IMR-90 (cell line): Measurements from ENCODE around the gene TNRC6C. TPM values are rescaled to one million over a fixed set of nuclear protein-coding genes. Genes with fewer than 3 reads are reported as not detected.

Source experiments
- ATAC-seq: fragments of 200-7000 bp; cut with Tn5 transposase; 2 replicates; pipeline ENCODE4 v1.9.1; 2020; ENCODE audit warnings: low read depth, mild to moderate bottlenecking, moderate library complexity
- BruUV-seq: library from RNA; stranded (reverse); fragments of 400-500 nt; replicated peaks from 2 replicates; lab custom pipeline; 2021; lab: Mats Ljungman, UMichigan
- CTCF ChIA-PET: fragments of 300-600 bp; formaldehyde crosslinking; extraction: SDS; loops from one replicate; lab custom pipeline; 2021; ENCODE audit warnings: antibody characterized with exemption; lab: Yijun Ruan, JAX
- POLR2A ChIA-PET: fragments of 300-600 bp; sonication (Branson Sonifier 250); formaldehyde crosslinking; loops from one replicate; lab custom pipeline; 2022; ENCODE audit warnings: antibody characterized with exemption; ENCODE audit not compliant: unreplicated experiment; lab: Charles Lee
- DNase-seq: peaks from one replicate; pipeline ENCODE4 v3.0.0; 2013
- H2AFZ ChIP-seq: replicated peaks from 2 replicates; pipeline ENCODE3; 2013; ENCODE audit warnings: low read length, mild to moderate bottlenecking; ENCODE audit not compliant: poor library complexity
- H2AK5ac ChIP-seq: 2 replicates; pipeline ENCODE4 v1.6.1; 2013; ENCODE audit warnings: low read depth, low read length, inconsistent platforms
- H2AK9ac ChIP-seq: replicated peaks from 2 replicates; pipeline ENCODE3; 2013; ENCODE audit warnings: mild to moderate bottlenecking, low read depth, low read length, moderate library complexity; ENCODE audit not compliant: poor library complexity
- H2BK120ac ChIP-seq: 2 replicates; pipeline ENCODE4 v1.6.1; 2013; ENCODE audit warnings: low read depth, low read length, inconsistent platforms
- H2BK15ac ChIP-seq: 3 replicates; pipeline ENCODE4 v1.6.1; 2013; ENCODE audit warnings: low read depth, low read length, inconsistent platforms
- H2BK20ac ChIP-seq: 2 replicates; pipeline ENCODE4 v1.6.1; 2013; ENCODE audit warnings: low read depth, mild to moderate bottlenecking, inconsistent platforms, low read length, moderate library complexity
- H2BK5ac ChIP-seq: 2 replicates; pipeline ENCODE4 v1.6.1; 2013; ENCODE audit warnings: mild to moderate bottlenecking, low read depth, low read length, inconsistent platforms; ENCODE audit not compliant: poor library complexity, severe bottlenecking
- H3K14ac ChIP-seq: replicated peaks from 2 replicates; pipeline ENCODE4 v1.6.1; 2013; ENCODE audit warnings: low read depth, low read length, inconsistent platforms
- H3K18ac ChIP-seq: 2 replicates; pipeline ENCODE4 v1.6.1; 2013; ENCODE audit warnings: low read depth, low read length, control low read depth
- H3K23ac ChIP-seq: 2 replicates; pipeline ENCODE4 v1.6.1; 2013; ENCODE audit warnings: low read depth, low read length, inconsistent platforms
- H3K27ac ChIP-seq: 2 replicates; pipeline ENCODE4 v1.5.1; 2013; ENCODE audit warnings: mild to moderate bottlenecking, control low read depth, low read length; ENCODE audit not compliant: insufficient read depth
- H3K27me3 ChIP-seq: 2 replicates; pipeline ENCODE4 v1.6.1; 2013; ENCODE audit warnings: low read length; ENCODE audit not compliant: control insufficient read depth, insufficient read depth
- H3K36me3 ChIP-seq: 2 replicates; pipeline ENCODE4 v1.6.1; 2013; ENCODE audit warnings: low read length, mixed read lengths; ENCODE audit not compliant: control insufficient read depth, insufficient read depth
- H3K4ac ChIP-seq: 2 replicates; pipeline ENCODE4 v1.6.1; 2013; ENCODE audit warnings: low read depth, low read length, inconsistent platforms
- H3K4me1 ChIP-seq: 2 replicates; pipeline ENCODE4 v1.6.1; 2013; ENCODE audit warnings: low read length, mixed read lengths; ENCODE audit not compliant: control insufficient read depth, insufficient read depth
- H3K4me2 ChIP-seq: 2 replicates; pipeline ENCODE4 v1.6.1; 2013; ENCODE audit warnings: low read depth, mild to moderate bottlenecking, control low read depth, low read length, moderate library complexity
- H3K4me3 ChIP-seq: 2 replicates; pipeline ENCODE4 v1.5.1; 2013; ENCODE audit warnings: low read depth, mild to moderate bottlenecking, control low read depth, low read length, moderate library complexity; ENCODE audit not compliant: insufficient read depth
- H3K56ac ChIP-seq: 2 replicates; pipeline ENCODE4 v1.6.1; 2013; ENCODE audit warnings: low read length, inconsistent platforms; ENCODE audit not compliant: insufficient read depth; ENCODE audit errors: extremely low read depth
- H3K79me1 ChIP-seq, 2 experiments: 2 replicates each; pipeline ENCODE4 v1.6.1; 2013; ENCODE audit warnings: low read length in 2 of 2, inconsistent platforms in 1 of 2, low read depth in 1 of 2
- H3K9ac ChIP-seq: 2 replicates; pipeline ENCODE4 v1.6.1; 2013; ENCODE audit warnings: low read depth, low read length, control low read depth
- H3K9me1 ChIP-seq: 2 replicates; pipeline ENCODE4 v1.6.1; 2013; ENCODE audit warnings: low read length, inconsistent platforms; ENCODE audit not compliant: insufficient read depth
- H3K9me3 ChIP-seq: 2 replicates; pipeline ENCODE4 v1.6.1; 2013; ENCODE audit warnings: low read length; ENCODE audit not compliant: control insufficient read depth, insufficient read depth
- H4K20me1 ChIP-seq: 2 replicates; pipeline ENCODE4 v1.6.1; 2013; ENCODE audit warnings: low read length, inconsistent platforms; ENCODE audit not compliant: insufficient read depth
- H4K5ac ChIP-seq: 2 replicates; pipeline ENCODE4 v1.6.1; 2013; ENCODE audit warnings: mild to moderate bottlenecking, low read depth, low read length, control low read depth
- H4K8ac ChIP-seq, 2 experiments: 2 replicates each; pipeline ENCODE4 v1.6.1; 2013; ENCODE audit warnings: low read depth in 2 of 2, low read length in 2 of 2, control low read depth in 1 of 2, inconsistent platforms in 1 of 2
- H4K91ac ChIP-seq: 2 replicates; pipeline ENCODE4 v1.6.1; 2013; ENCODE audit warnings: low read depth, low read length, inconsistent platforms; ENCODE audit not compliant: insufficient read depth
- BHLHE40 ChIP-seq: fragments of 150-350 bp; IDR thresholded peaks from 2 replicates; pipeline ENCODE4 v1.6.1; 2016; ENCODE audit warnings: mild to moderate bottlenecking, low read depth, low read length
- CEBPB ChIP-seq: IDR thresholded peaks from 2 replicates; pipeline ENCODE4 v1.6.1; 2012; ENCODE audit warnings: low read depth, low read length, improper control_type of control experiment
- CHD1 ChIP-seq: IDR thresholded peaks from 2 replicates; pipeline ENCODE4 v1.6.1; 2012; ENCODE audit warnings: low read depth, low read length, improper control_type of control experiment
- CTCF ChIP-seq: conservative IDR thresholded peaks from 2 replicates; pipeline ENCODE4 v1.5.1; 2012; ENCODE audit warnings: mild to moderate bottlenecking, low read depth, low read length, improper control_type of control experiment
- ELK1 ChIP-seq: fragments of 150-350 bp; IDR thresholded peaks from 2 replicates; pipeline ENCODE4 v1.6.1; 2016; ENCODE audit warnings: low read depth, mild to moderate bottlenecking, low read length, moderate library complexity, borderline replicate concordance
- MXI1 ChIP-seq: IDR thresholded peaks from 2 replicates; pipeline ENCODE4 v1.6.1; 2012; ENCODE audit warnings: low read depth, mild to moderate bottlenecking, low read length, moderate library complexity, borderline replicate concordance
- RCOR1 ChIP-seq: IDR thresholded peaks from 2 replicates; pipeline ENCODE4 v1.6.1; 2012; ENCODE audit warnings: mild to moderate bottlenecking, low read length, improper control_type of control experiment; ENCODE audit not compliant: insufficient replicate concordance
- SMC3 ChIP-seq: fragments of 150-350 bp; IDR thresholded peaks from 2 replicates; pipeline ENCODE4 v1.6.1; 2016; ENCODE audit warnings: low read depth, mild to moderate bottlenecking, antibody characterized with exemption, low read length, moderate library complexity
- WGBS, 2 experiments: methylation state at CpG; one replicate each; pipeline versions ENCODE4 v1.1.5 to v1.1.7; 2013; ENCODE audit warnings: missing lambda C conversion rate in 2 of 2; ENCODE audit not compliant: insufficient read length in 1 of 2; ENCODE audit errors: extremely low coverage in 2 of 2; 5-methylcytosine and 5-hydroxymethylcytosine counted together
- dilution Hi-C: fragments of 300-500 bp; cut with HindIII; formaldehyde crosslinking; loops from one replicate; pipeline ENCODE4 v1.14.3; 2018; ENCODE audit warnings: low sequenced_read_pairs; ENCODE audit not compliant: unreplicated experiment
- in situ Hi-C: fragments of 300-500 bp; cut with MboI; formaldehyde crosslinking; loops from 3 replicates; pipeline ENCODE4 v1.14.3; 2019; ENCODE audit warnings: low sequenced_read_pairs, inconsistent platforms, mixed read lengths
- intact Hi-C: fragments of 100-400 bp; cut with micrococcal nuclease; formaldehyde crosslinking; loops from 2 replicates; pipeline ENCODE4 v1.10.0; 2022
- polyA plus RNA-seq, 3 experiments: library from polyadenylated mRNA; depleted of rRNA; stranded (reverse); fragments of >200 nt; gene quantifications; 2 replicates each; pipeline ENCODE4 v1.2.3, GENCODE V29; 2012; ENCODE audit warnings: low replicate concordance in 1 of 3
- total RNA-seq: library from RNA; depleted of rRNA; stranded (reverse); fragments of >200 nt; gene quantifications from 2 replicates; pipeline ENCODE4 v1.2.3, GENCODE V29; 2012

The TNRC6C gene
- total and polyA plus RNA-seq, 2 of the 4 experiments (the other 2 are of a cell fraction): 1.6 to 2.7 TPM

GRCh38 chr17:78122931-78123249 is 164.4 kb downstream of the TNRC6C start:
- H3K4ac ChIP-seq: no peak overlapping the region
- no peak overlapping the region for H4K5ac ChIP-seq
- H2BK120ac ChIP-seq: no peak overlapping the region
- no peak overlapping the region for H2AFZ ChIP-seq
- H3K4me3 ChIP-seq: no peak overlapping the region
- no peak overlapping the region for H3K14ac ChIP-seq
- no peak overlapping the region for H2BK20ac ChIP-seq
- no peak overlapping the region for H2AK5ac ChIP-seq
- peaks cover 16% of the 10 kb centered on the region for H3K27me3 ChIP-seq
- H3K56ac ChIP-seq: no peak overlapping the region
- dilution Hi-C loops: no loop called here
- no peak overlapping the region for H3K23ac ChIP-seq
- H3K36me3 ChIP-seq: no peaks in the 10 kb centered on the region
- no peaks in the 10 kb centered on the region for H3K9me1 ChIP-seq
- no peak overlapping the region for H4K8ac ChIP-seq
- DNase-seq: no peak
- no peaks in the 10 kb centered on the region for H3K9me3 ChIP-seq
- intact Hi-C loops: no loop called here
- H4K91ac ChIP-seq: no peak overlapping the region
- no peak overlapping the region for H2AK9ac ChIP-seq
- BruUV-seq: no TSS peak
- no peak for ATAC-seq
- H4K20me1 ChIP-seq: no peaks in the 10 kb centered on the region; the same call in 1 of the 2 replicates
- H3K4me1 ChIP-seq: no peaks in the 10 kb centered on the region
- H3K18ac ChIP-seq: no peak overlapping the region
- H3K4me2 ChIP-seq: no peak overlapping the region
- 100% methylated on average over 1 of the region's 4 CpGs; no CpG with 5 or more reads in 1 of the 2 experiments for WGBS, 2 experiments
- POLR2A ChIA-PET: no interaction called here
- no peak overlapping the region for H3K9ac ChIP-seq
- no peak overlapping the region for H2BK15ac ChIP-seq
- H3K79me1 ChIP-seq: no peaks in the 10 kb centered on the region
- H3K27ac ChIP-seq: no peak overlapping the region
- in situ Hi-C loops: no loop called here
- TF ChIP-seq CHD1: no peak
- no peak for TF ChIP-seq BHLHE40
- TF ChIP-seq CEBPB: no peak
- TF ChIP-seq MXI1: no peak
- no peak for TF ChIP-seq RCOR1
- TF ChIP-seq ELK1: no peak
- TF ChIP-seq CTCF: no peak
- TF ChIP-seq SMC3: no peak
- no peak overlapping the region for H2BK5ac ChIP-seq
- CTCF ChIA-PET: interaction anchor here (0.9 kb wide), 1 partner anchor 54 kb away, joined by 3 read pairs; no protein-coding TSS in a partner anchor
